GM12865 (cell line): ENCODE results near the gene DNAH8.

Experiments
- DNase-seq: peaks from one replicate; pipeline ENCODE4 v3.0.0; 2010; ENCODE audit warnings: low read depth
- H3K4me3 ChIP-seq: 2 replicates; pipeline ENCODE4 v1.5.1; 2011; ENCODE audit warnings: mild to moderate bottlenecking, low read depth, low read length, control low read depth
- CTCF ChIP-seq: IDR thresholded peaks from 2 replicates; pipeline ENCODE4 v1.5.1; 2011; ENCODE audit warnings: low read length, control low read depth, low read depth, inconsistent platforms; ENCODE audit not compliant: insufficient read depth; ENCODE audit errors: missing control alignments

Gene DNAH8

GRCh38 chr6:39076623-39077535 lies 361.8 kb downstream of the DNAH8 start:
- TF ChIP-seq CTCF, result no peak

GRCh38 chr6:39077882-39078594 lies 362.9 kb downstream of the DNAH8 start:
- H3K4me3 ChIP-seq, result no peak overlapping the region
- no peak for DNase-seq
- no peak for TF ChIP-seq CTCF

More at GRCh38 chr6:39076623-39077535, 361.8 kb downstream of the DNAH8 start:
- DNase-seq, result peak; percentile 64
- no peak overlapping the region for H3K4me3 ChIP-seq

GRCh38 chr6:39078695-39079094 lies 363.6 kb downstream of the DNAH8 start:
- DNase-seq, result no peak
- no peak overlapping the region for H3K4me3 ChIP-seq
- no peak for TF ChIP-seq CTCF

- DNase-seq, result no peak
- no peak overlapping the region for H3K4me3 ChIP-seq
- TF ChIP-seq CTCF, result no peak
These were observed 364.4 kb downstream of the DNAH8 start for GRCh38 chr6:39079197-39080125.
